ENCODE measurements around the gene GALK1.

GRCh38 chr17:75720656-75721462 is 44.1 kb downstream of the GALK1 start, which contains the start of gene ITGB4:
- TF ChIP-seq, protein P1, sequence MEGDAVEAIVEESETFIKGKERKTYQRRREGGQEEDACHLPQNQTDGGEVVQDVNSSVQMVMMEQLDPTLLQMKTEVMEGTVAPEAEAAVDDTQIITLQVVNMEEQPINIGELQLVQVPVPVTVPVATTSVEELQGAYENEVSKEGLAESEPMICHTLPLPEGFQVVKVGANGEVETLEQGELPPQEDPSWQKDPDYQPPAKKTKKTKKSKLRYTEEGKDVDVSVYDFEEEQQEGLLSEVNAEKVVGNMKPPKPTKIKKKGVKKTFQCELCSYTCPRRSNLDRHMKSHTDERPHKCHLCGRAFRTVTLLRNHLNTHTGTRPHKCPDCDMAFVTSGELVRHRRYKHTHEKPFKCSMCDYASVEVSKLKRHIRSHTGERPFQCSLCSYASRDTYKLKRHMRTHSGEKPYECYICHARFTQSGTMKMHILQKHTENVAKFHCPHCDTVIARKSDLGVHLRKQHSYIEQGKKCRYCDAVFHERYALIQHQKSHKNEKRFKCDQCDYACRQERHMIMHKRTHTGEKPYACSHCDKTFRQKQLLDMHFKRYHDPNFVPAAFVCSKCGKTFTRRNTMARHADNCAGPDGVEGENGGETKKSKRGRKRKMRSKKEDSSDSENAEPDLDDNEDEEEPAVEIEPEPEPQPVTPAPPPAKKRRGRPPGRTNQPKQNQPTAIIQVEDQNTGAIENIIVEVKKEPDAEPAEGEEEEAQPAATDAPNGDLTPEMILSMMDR (IDR thresholded peaks at IDR 0.05; ENCODE audit: insufficient read depth, low read length, poor library complexity, severe bottlenecking), result no peak
- no peak for TF ChIP-seq EZH2phosphoT487 (conservative IDR thresholded peaks at IDR 0.05; ENCODE audit: low read length)

Measured in SU-DHL-6 (cell line).